GM08714 (cell line): ENCODE measurements around the gene BORCS5.
A peak's percentile ranks its signal among the peaks of the same experiment; 100 is the strongest.

Experiments used
- H3K4me3 ChIP-seq: fragments of 200-500 bp; sonication (Bioruptor generic); 2 replicates; pipeline ENCODE4 v1.5.1; 2014; ENCODE audit warnings: mild to moderate bottlenecking, low read length, inconsistent platforms
- ZNF274 ChIP-seq: IDR thresholded peaks from 2 replicates; pipeline ENCODE4 v1.6.1; 2012; ENCODE audit warnings: mild to moderate bottlenecking, low read depth, low read length

BORCS5 gene

GRCh38 chr12:12503384-12504078 is 146.7 kb downstream of the BORCS5 start:
- no peak for TF ChIP-seq ZNF274
- H3K4me3 ChIP-seq, result peak overlapping the region; percentile 29; the same call in 1 of the 2 replicates

- peak overlapping the region; percentile 56 for H3K4me3 ChIP-seq
- TF ChIP-seq ZNF274, result no peak
Measured at GRCh38 chr12:12505544-12506495, 148.9 kb downstream of the BORCS5 start.

GRCh38 chr12:12506496-12506890 is 149.6 kb downstream of the BORCS5 start:
- TF ChIP-seq ZNF274, result no peak
- peak overlapping the region; percentile 49 for H3K4me3 ChIP-seq

GRCh38 chr12:12507121-12507520 is 150.2 kb downstream of the BORCS5 start:
- no peak for TF ChIP-seq ZNF274
- no peak overlapping the region for H3K4me3 ChIP-seq

- H3K4me3 ChIP-seq, result no peak overlapping the region
- no peak for TF ChIP-seq ZNF274
Measured at GRCh38 chr12:12508612-12509011, 151.7 kb downstream of the BORCS5 start.

GRCh38 chr12:12510141-12510540 is 153.3 kb downstream of the BORCS5 start:
- H3K4me3 ChIP-seq, result no peak overlapping the region
- TF ChIP-seq ZNF274, result no peak

- no peak overlapping the region for H3K4me3 ChIP-seq
- no peak for TF ChIP-seq ZNF274
Measured at GRCh38 chr12:12510551-12510950, 153.7 kb downstream of the BORCS5 start.

- H3K4me3 ChIP-seq, result no peak overlapping the region
- TF ChIP-seq ZNF274, result no peak
Measured at GRCh38 chr12:12511021-12511783, 154.3 kb downstream of the BORCS5 start.

- TF ChIP-seq ZNF274, result no peak
- H3K4me3 ChIP-seq, result no peak overlapping the region
Measured at GRCh38 chr12:12511895-12512711, 155.2 kb downstream of the BORCS5 start.

GRCh38 chr12:12513416-12514006 is 156.6 kb downstream of the BORCS5 start:
- no peak overlapping the region for H3K4me3 ChIP-seq
- no peak for TF ChIP-seq ZNF274

GRCh38 chr12:12518464-12518845 is 161.6 kb downstream of the BORCS5 start:
- TF ChIP-seq ZNF274, result no peak
- no peak overlapping the region for H3K4me3 ChIP-seq

- no peak overlapping the region for H3K4me3 ChIP-seq
- no peak for TF ChIP-seq ZNF274
Measured at GRCh38 chr12:12518919-12519318, 162.0 kb downstream of the BORCS5 start.
